Measurements from ENCODE around the gene ASCL1. TPM values are rescaled to one million over a fixed set of nuclear protein-coding genes. Genes with fewer than 3 reads are reported as not detected.

ASCL1 gene
- polyA plus RNA-seq, 4 donors: 0.06 to 5.6 TPM; not detected in 2

- no peak overlapping the region for H3K4me3 ChIP-seq (ENCODE audit: low read depth in 1 of 3, low read length in 3 of 3)
- H3K9me3 ChIP-seq (ENCODE audit: control insufficient read depth in 2 of 2, insufficient read depth in 1 of 2, low read depth in 1 of 2, low read length in 1 of 2): peaks cover 0 to 10% of the 10 kb centered on the region in 2 donors
- H3K27ac ChIP-seq (ENCODE audit: low read depth in 1 of 3, low read length in 2 of 3): no peak overlapping the region
- no peaks in the 10 kb centered on the region for H3K36me3 ChIP-seq (ENCODE audit: control insufficient read depth in 3 of 3, insufficient read depth in 2 of 3, low read depth in 1 of 3, low read length in 3 of 3)
- peaks cover 0 to 2% (median 0%) of the 10 kb centered on the region in 3 donors for H3K27me3 ChIP-seq (ENCODE audit: control insufficient read depth in 3 of 3, insufficient read depth in 3 of 3, low read length in 3 of 3)
- no peaks in the 10 kb centered on the region for H3K4me1 ChIP-seq (ENCODE audit: control insufficient read depth in 3 of 3, insufficient read depth in 2 of 3, low read depth in 1 of 3, low read length in 2 of 3)
- WGBS, 3 donors: 71 to 81% (median 78%) methylated on average over 2 of the region's 2 CpGs
- no peak for DNase-seq
- FAIRE-seq: no peak
Measured at GRCh38 chr12:102939670-102940222, 17.7 kb upstream of the ASCL1 start.

GRCh38 chr12:102946042-102946441, 11.4 kb upstream of the ASCL1 start:
- Histone ChIP-seq H3K27ac (ENCODE audit: low read depth in 1 of 3, low read length in 2 of 3) (no peak overlapping the region), H3K9me3 (ENCODE audit: control insufficient read depth in 2 of 2, insufficient read depth in 1 of 2, low read depth in 1 of 2, low read length in 1 of 2) (peaks cover 0 to 7% of the 10 kb centered on the region in 2 donors), H3K27me3 (ENCODE audit: control insufficient read depth in 3 of 3, insufficient read depth in 3 of 3, low read length in 3 of 3) (peaks cover 0 to 25% (median 12%) of the 10 kb centered on the region in 3 donors), H3K4me1 (ENCODE audit: control insufficient read depth in 3 of 3, insufficient read depth in 2 of 3, low read depth in 1 of 3, low read length in 2 of 3) (peaks cover 0 to 11% (median 0%) of the 10 kb centered on the region in 3 donors), H3K36me3 (ENCODE audit: control insufficient read depth in 3 of 3, insufficient read depth in 2 of 3, low read depth in 1 of 3, low read length in 3 of 3) (no peaks in the 10 kb centered on the region), H3K4me3 (ENCODE audit: low read depth in 1 of 3, low read length in 3 of 3) (no peak overlapping the region)
- FAIRE-seq (no peak), DNase-seq (no peak)
- 32 to 65% (median 40%) methylated on average over 2 of the region's 2 CpGs for WGBS, 3 donors

- H3K4me3 ChIP-seq (ENCODE audit: low read depth in 1 of 3, low read length in 3 of 3): no peak overlapping the region
- peaks cover 0 to 51% (median 18%) of the 10 kb centered on the region in 3 donors for H3K27me3 ChIP-seq (ENCODE audit: control insufficient read depth in 3 of 3, insufficient read depth in 3 of 3, low read length in 3 of 3)
- FAIRE-seq (no peak), DNase-seq (peak; percentile 19 to 52)
- no peak overlapping the region for H3K27ac ChIP-seq (ENCODE audit: low read depth in 1 of 3, low read length in 2 of 3)
- H3K4me1 ChIP-seq (ENCODE audit: control insufficient read depth in 3 of 3, insufficient read depth in 2 of 3, low read depth in 1 of 3, low read length in 2 of 3): peaks cover 0 to 15% (median 0%) of the 10 kb centered on the region in 3 donors
- WGBS, 3 donors: 4 to 7% (median 6%) methylated on average over 11 of the region's 11 CpGs
- H3K9me3 ChIP-seq (ENCODE audit: control insufficient read depth in 2 of 2, insufficient read depth in 1 of 2, low read depth in 1 of 2, low read length in 1 of 2): peaks cover 0 to 12% of the 10 kb centered on the region in 2 donors
- no peaks in the 10 kb centered on the region for H3K36me3 ChIP-seq (ENCODE audit: control insufficient read depth in 3 of 3, insufficient read depth in 2 of 3, low read depth in 1 of 3, low read length in 3 of 3)
Measured at GRCh38 chr12:102948941-102949352, 8.5 kb upstream of the ASCL1 start.

- DNase-seq (peak; percentile 65 to 87), FAIRE-seq (no peak)
- H3K36me3 ChIP-seq (ENCODE audit: control insufficient read depth in 3 of 3, insufficient read depth in 2 of 3, low read depth in 1 of 3, low read length in 3 of 3): no peaks in the 10 kb centered on the region
- peaks cover 0 to 12% of the 10 kb centered on the region in 2 donors for H3K9me3 ChIP-seq (ENCODE audit: control insufficient read depth in 2 of 2, insufficient read depth in 1 of 2, low read depth in 1 of 2, low read length in 1 of 2)
- H3K4me3 ChIP-seq (ENCODE audit: low read depth in 1 of 3, low read length in 3 of 3): peak overlapping the region in 1 of 3 donors; percentile 17
- 5 to 8% (median 8%) methylated on average over 37 of the region's 37 CpGs for WGBS, 3 donors
- no peak overlapping the region for H3K27ac ChIP-seq (ENCODE audit: low read depth in 1 of 3, low read length in 2 of 3)
- H3K4me1 ChIP-seq (ENCODE audit: control insufficient read depth in 3 of 3, insufficient read depth in 2 of 3, low read depth in 1 of 3, low read length in 2 of 3): peaks cover 0 to 15% (median 0%) of the 10 kb centered on the region in 3 donors
- H3K27me3 ChIP-seq (ENCODE audit: control insufficient read depth in 3 of 3, insufficient read depth in 3 of 3, low read length in 3 of 3): peaks cover 0 to 65% (median 27%) of the 10 kb centered on the region in 3 donors
Measured at GRCh38 chr12:102950107-102950949, 7.1 kb upstream of the ASCL1 start.

GRCh38 chr12:102950950-102951619, 6.4 kb upstream of the ASCL1 start:
- Histone ChIP-seq H3K4me3 (ENCODE audit: low read depth in 1 of 3, low read length in 3 of 3) (peak overlapping the region in 1 of 3 donors; percentile 17), H3K27ac (ENCODE audit: low read depth in 1 of 3, low read length in 2 of 3) (no peak overlapping the region), H3K4me1 (ENCODE audit: control insufficient read depth in 3 of 3, insufficient read depth in 2 of 3, low read depth in 1 of 3, low read length in 2 of 3) (peaks cover 0 to 15% (median 0%) of the 10 kb centered on the region in 3 donors), H3K36me3 (ENCODE audit: control insufficient read depth in 3 of 3, insufficient read depth in 2 of 3, low read depth in 1 of 3, low read length in 3 of 3) (no peaks in the 10 kb centered on the region), H3K9me3 (ENCODE audit: control insufficient read depth in 2 of 2, insufficient read depth in 1 of 2, low read depth in 1 of 2, low read length in 1 of 2) (peaks cover 0 to 9% of the 10 kb centered on the region in 2 donors), H3K27me3 (ENCODE audit: control insufficient read depth in 3 of 3, insufficient read depth in 3 of 3, low read length in 3 of 3) (peaks cover 0 to 73% (median 34%) of the 10 kb centered on the region in 3 donors)
- FAIRE-seq: no peak
- WGBS, 3 donors: 9 to 15% (median 13%) methylated on average over 21 of the region's 21 CpGs
- no peak for DNase-seq

- H3K36me3 ChIP-seq (ENCODE audit: control insufficient read depth in 3 of 3, insufficient read depth in 2 of 3, low read depth in 1 of 3, low read length in 3 of 3): no peaks in the 10 kb centered on the region
- no peak for DNase-seq
- peaks cover 0 to 15% (median 0%) of the 10 kb centered on the region in 3 donors for H3K4me1 ChIP-seq (ENCODE audit: control insufficient read depth in 3 of 3, insufficient read depth in 2 of 3, low read depth in 1 of 3, low read length in 2 of 3)
- FAIRE-seq: no peak
- H3K9me3 ChIP-seq (ENCODE audit: control insufficient read depth in 2 of 2, insufficient read depth in 1 of 2, low read depth in 1 of 2, low read length in 1 of 2): peaks cover 0 to 6% of the 10 kb centered on the region in 2 donors
- 48 to 55% (median 55%) methylated on average over 9 of the region's 9 CpGs for WGBS, 3 donors
- H3K27ac ChIP-seq (ENCODE audit: low read depth in 1 of 3, low read length in 2 of 3): no peak overlapping the region
- H3K4me3 ChIP-seq (ENCODE audit: low read depth in 1 of 3, low read length in 3 of 3): no peak overlapping the region
- H3K27me3 ChIP-seq (ENCODE audit: control insufficient read depth in 3 of 3, insufficient read depth in 3 of 3, low read length in 3 of 3): peaks cover 6 to 79% (median 36%) of the 10 kb centered on the region in 3 donors
Measured at GRCh38 chr12:102951841-102952240, 5.6 kb upstream of the ASCL1 start.

GRCh38 chr12:102953221-102953620, 4.3 kb upstream of the ASCL1 start:
- H3K4me1 ChIP-seq (ENCODE audit: control insufficient read depth in 3 of 3, insufficient read depth in 2 of 3, low read depth in 1 of 3, low read length in 2 of 3): peaks cover 0 to 18% (median 0%) of the 10 kb centered on the region in 3 donors
- H3K9me3 ChIP-seq (ENCODE audit: control insufficient read depth in 2 of 2, insufficient read depth in 1 of 2, low read depth in 1 of 2, low read length in 1 of 2): peaks cover 0 to 6% of the 10 kb centered on the region in 2 donors
- no peak for DNase-seq
- no peak overlapping the region for H3K27ac ChIP-seq (ENCODE audit: low read depth in 1 of 3, low read length in 2 of 3)
- no peaks in the 10 kb centered on the region for H3K36me3 ChIP-seq (ENCODE audit: control insufficient read depth in 3 of 3, insufficient read depth in 2 of 3, low read depth in 1 of 3, low read length in 3 of 3)
- no peak overlapping the region for H3K4me3 ChIP-seq (ENCODE audit: low read depth in 1 of 3, low read length in 3 of 3)
- no peak for FAIRE-seq
- H3K27me3 ChIP-seq (ENCODE audit: control insufficient read depth in 3 of 3, insufficient read depth in 3 of 3, low read length in 3 of 3): peaks cover 19 to 87% (median 44%) of the 10 kb centered on the region in 3 donors

- WGBS, 3 donors: 24 to 40% (median 37%) methylated on average over 1 of the region's 1 CpG
- H3K27ac ChIP-seq (ENCODE audit: low read depth in 1 of 3, low read length in 2 of 3): no peak overlapping the region
- peaks cover 0 to 18% (median 0%) of the 10 kb centered on the region in 3 donors for H3K4me1 ChIP-seq (ENCODE audit: control insufficient read depth in 3 of 3, insufficient read depth in 2 of 3, low read depth in 1 of 3, low read length in 2 of 3)
- H3K27me3 ChIP-seq (ENCODE audit: control insufficient read depth in 3 of 3, insufficient read depth in 3 of 3, low read length in 3 of 3): peaks cover 19 to 91% (median 44%) of the 10 kb centered on the region in 3 donors
- DNase-seq (no peak), FAIRE-seq (no peak)
- no peaks in the 10 kb centered on the region for H3K36me3 ChIP-seq (ENCODE audit: control insufficient read depth in 3 of 3, insufficient read depth in 2 of 3, low read depth in 1 of 3, low read length in 3 of 3)
- H3K4me3 ChIP-seq (ENCODE audit: low read depth in 1 of 3, low read length in 3 of 3): no peak overlapping the region
- H3K9me3 ChIP-seq (ENCODE audit: control insufficient read depth in 2 of 2, insufficient read depth in 1 of 2, low read depth in 1 of 2, low read length in 1 of 2): peaks cover 0 to 6% of the 10 kb centered on the region in 2 donors
Measured at GRCh38 chr12:102954134-102954533, 3.3 kb upstream of the ASCL1 start.

Data from small intestine (tissue), 7 donors.